HEK293T (cell line): ENCODE measurements around the gene CELSR2.

Source experiments
- ARNT ChIP-seq: fragments of 450-650 bp; IDR thresholded peaks from 2 replicates; pipeline ENCODE4 v1.6.1; 2017; ENCODE audit warnings: mild to moderate bottlenecking
- BHLHE40 ChIP-seq: fragments of 450-650 bp; IDR thresholded peaks from 2 replicates; pipeline ENCODE4 v1.6.1; 2016; ENCODE audit warnings: mild to moderate bottlenecking, moderate library complexity, borderline replicate concordance
- CTBP1 ChIP-seq: fragments of 450-650 bp; IDR thresholded peaks from 2 replicates; pipeline ENCODE4 v1.6.1; 2016; ENCODE audit warnings: borderline replicate concordance
- ELF4 ChIP-seq: fragments of 450-650 bp; IDR thresholded peaks from 2 replicates; pipeline ENCODE4 v1.6.1; 2017; ENCODE audit warnings: antibody characterized with exemption
- FOXA1 ChIP-seq: fragments of 450-650 bp; IDR thresholded peaks from 2 replicates; pipeline ENCODE4 v1.6.1; 2016; ENCODE audit warnings: mild to moderate bottlenecking
- FOXK2 ChIP-seq: fragments of 450-650 bp; IDR thresholded peaks from 2 replicates; pipeline ENCODE4 v1.6.1; 2016; ENCODE audit warnings: mild to moderate bottlenecking
- FOXM1 ChIP-seq: fragments of 450-650 bp; IDR thresholded peaks from 2 replicates; pipeline ENCODE4 v1.6.1; 2017; ENCODE audit warnings: mild to moderate bottlenecking, borderline replicate concordance
- HDGF ChIP-seq: fragments of 450-650 bp; IDR thresholded peaks from 2 replicates; pipeline ENCODE4 v1.6.1; 2017; ENCODE audit warnings: antibody characterized with exemption, borderline replicate concordance
- SP1 ChIP-seq: fragments of 450-650 bp; IDR thresholded peaks from 2 replicates; pipeline ENCODE4 v1.6.1; 2017
- SUZ12 ChIP-seq: fragments of 450-650 bp; IDR thresholded peaks from 2 replicates; pipeline ENCODE4 v1.6.1; 2016; ENCODE audit warnings: mild to moderate bottlenecking
- TARDBP ChIP-seq: fragments of 450-650 bp; IDR thresholded peaks from 2 replicates; pipeline ENCODE4 v1.6.1; 2016
- ZNF384 ChIP-seq: fragments of 450-650 bp; IDR thresholded peaks from 2 replicates; pipeline ENCODE4 v1.6.1; 2016
- TF ChIP-seq, protein P1 (sequence below): fragments of 450-650 bp; IDR thresholded peaks from 2 replicates; pipeline ENCODE4 v1.6.1; 2016

DNA sequence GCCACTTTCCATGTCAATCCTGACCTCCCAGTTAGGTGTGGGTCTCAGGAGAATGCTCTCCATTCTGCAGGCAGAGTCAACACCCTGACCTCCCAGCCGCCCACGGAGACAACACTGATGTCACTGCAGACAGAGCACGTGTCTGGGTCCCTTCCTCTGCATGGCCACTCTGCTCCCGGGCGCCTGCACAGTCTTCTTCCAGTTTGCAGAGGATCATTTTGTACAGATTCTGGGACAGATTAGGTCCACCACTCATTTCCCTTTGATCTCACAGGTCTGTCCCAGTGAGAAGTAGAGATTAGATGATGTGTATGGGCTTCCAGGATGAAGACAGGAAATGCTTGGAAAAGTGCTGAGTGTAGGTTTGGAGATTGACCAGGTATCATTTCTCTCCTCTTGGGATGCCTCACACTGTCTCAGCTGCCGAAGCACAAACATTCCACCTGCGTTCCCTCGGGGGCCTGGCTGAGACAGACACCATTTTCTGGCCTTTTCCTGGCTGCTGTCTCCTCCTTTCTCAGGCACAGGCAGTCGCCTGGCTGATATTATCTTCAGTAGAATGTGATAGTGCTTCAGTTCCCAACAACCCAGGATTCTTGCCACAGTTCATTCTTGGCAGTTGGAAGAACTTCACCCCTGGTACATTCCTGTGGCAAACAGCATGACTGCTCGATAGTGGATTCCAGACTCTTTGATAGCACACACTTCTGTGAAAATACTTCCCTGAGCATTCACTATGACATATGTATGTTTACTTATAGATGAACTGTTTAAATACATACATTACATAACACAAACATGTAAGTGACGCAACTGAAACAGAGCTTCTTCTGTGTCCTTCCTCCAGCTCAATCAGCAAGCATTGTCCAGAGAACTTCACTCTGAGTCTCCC, 49.6 kb downstream of the CELSR2 start:
- TF ChIP-seq SP1 (no peak), BHLHE40 (no peak), FOXA1 (no peak), FOXK2 (no peak), CTBP1 (no peak), TARDBP (no peak), SUZ12 (no peak), ELF4 (no peak), HDGF (no peak), ZNF384 (no peak), FOXM1 (no peak), ARNT (no peak)
- TF ChIP-seq, protein P1, sequence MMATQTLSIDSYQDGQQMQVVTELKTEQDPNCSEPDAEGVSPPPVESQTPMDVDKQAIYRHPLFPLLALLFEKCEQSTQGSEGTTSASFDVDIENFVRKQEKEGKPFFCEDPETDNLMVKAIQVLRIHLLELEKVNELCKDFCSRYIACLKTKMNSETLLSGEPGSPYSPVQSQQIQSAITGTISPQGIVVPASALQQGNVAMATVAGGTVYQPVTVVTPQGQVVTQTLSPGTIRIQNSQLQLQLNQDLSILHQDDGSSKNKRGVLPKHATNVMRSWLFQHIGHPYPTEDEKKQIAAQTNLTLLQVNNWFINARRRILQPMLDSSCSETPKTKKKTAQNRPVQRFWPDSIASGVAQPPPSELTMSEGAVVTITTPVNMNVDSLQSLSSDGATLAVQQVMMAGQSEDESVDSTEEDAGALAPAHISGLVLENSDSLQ, result no peak
